HL-60 (cell line): ENCODE measurements around the gene SH2D3A.
"Not testable (repeated sequence)": the region's sequence is repeated elsewhere in the genome, so short reads cannot be mapped to it uniquely, and the experiment has no call there.

ENCODE experiments used
- DNase-seq, 2 experiments: peaks; one replicate each; pipeline ENCODE4 v3.0.0-alpha.2; 2010 to 2020; ENCODE audit warnings: low read depth in 1 of 2, low spot score in 1 of 2
- H3K27ac ChIP-seq: fragments of 250-450 bp; sonication (Bioruptor Pico); replicated peaks from 2 replicates; pipeline ENCODE4 v1.5.1; 2020; ENCODE audit warnings: mild to moderate bottlenecking, moderate library complexity
- H3K27me3 ChIP-seq: fragments of 250-450 bp; sonication (Bioruptor Pico); 2 replicates; pipeline ENCODE4 v1.5.1; 2021; ENCODE audit warnings: mild to moderate bottlenecking, moderate library complexity; ENCODE audit not compliant: insufficient read depth, poor library complexity, severe bottlenecking
- H3K4me3 ChIP-seq: replicated peaks from 2 replicates; pipeline ENCODE4 v1.5.1; 2011; ENCODE audit warnings: mild to moderate bottlenecking, control low read depth, low read length; ENCODE audit not compliant: insufficient read depth
- GABPA ChIP-seq: IDR thresholded peaks from 2 replicates; pipeline ENCODE4 v1.6.1; 2012; ENCODE audit warnings: low read depth
- POLR2AphosphoS5 ChIP-seq: IDR thresholded peaks from 2 replicates; pipeline ENCODE4 v1.6.1; 2012; ENCODE audit warnings: low read depth
- SPI1 ChIP-seq: IDR thresholded peaks from 2 replicates; pipeline ENCODE4 v1.6.1; 2012; ENCODE audit warnings: low read depth, mild to moderate bottlenecking, borderline replicate concordance
- TF ChIP-seq, protein P1 (sequence below): IDR thresholded peaks from 2 replicates; pipeline ENCODE4 v1.6.1; 2012; ENCODE audit warnings: low read depth; ENCODE audit not compliant: insufficient replicate concordance
- TF ChIP-seq, protein P2 (sequence below): IDR thresholded peaks from one replicate; pipeline ENCODE4 v1.5.1; 2011; ENCODE audit warnings: low read length, control low read depth, inconsistent platforms; ENCODE audit not compliant: insufficient read depth

The SH2D3A gene

DNA sequence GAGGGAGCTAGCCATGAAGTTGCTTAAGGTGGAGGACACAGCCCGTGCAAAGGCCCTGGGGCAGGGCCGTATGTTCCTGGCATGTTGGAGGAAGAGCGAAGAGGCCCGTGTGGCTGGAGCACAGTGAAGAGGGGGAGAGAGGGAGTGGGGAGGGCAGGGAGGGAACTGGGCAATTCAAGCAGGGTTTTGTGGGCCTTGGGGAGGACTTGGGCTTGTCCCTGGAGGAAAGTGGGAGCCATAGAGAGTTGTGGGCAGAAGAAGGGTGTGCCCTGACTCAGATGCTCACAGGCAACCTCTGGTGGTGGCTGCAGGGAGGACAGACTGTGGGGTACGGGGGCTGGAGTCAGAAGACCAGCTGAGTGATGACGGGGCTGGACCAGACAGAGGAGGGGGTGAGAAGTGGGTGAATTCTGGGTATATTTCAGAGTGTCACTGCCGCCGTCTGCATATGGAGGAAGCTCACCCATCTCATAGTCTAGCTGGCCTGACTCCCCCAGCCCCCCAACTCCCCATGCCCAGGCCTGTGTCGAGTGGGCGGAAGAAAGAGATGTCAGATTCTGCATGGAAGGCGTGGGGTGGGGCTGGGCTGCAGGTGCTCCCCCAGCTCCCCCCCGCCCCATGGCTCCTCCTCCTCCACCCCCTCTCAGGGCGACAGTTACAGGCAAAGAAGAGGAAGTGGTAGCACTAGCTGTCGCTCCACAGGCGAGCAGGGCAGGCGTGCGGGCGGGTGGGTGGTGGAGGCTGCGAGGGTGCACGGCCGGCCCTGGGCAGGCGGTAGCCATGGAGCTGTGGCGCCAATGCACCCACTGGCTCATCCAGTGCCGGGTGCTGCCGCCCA, 5.0 kb upstream of the SH2D3A start, which contains the start of gene VAV1:
VAV1 (plus strand) TSS at position 681 of the 838 bp plus-strand sequence; CDS start at position 781, 100 bp downstream.
- TF ChIP-seq POLR2AphosphoS5, result peak; percentile 84
- TF ChIP-seq, protein P1, sequence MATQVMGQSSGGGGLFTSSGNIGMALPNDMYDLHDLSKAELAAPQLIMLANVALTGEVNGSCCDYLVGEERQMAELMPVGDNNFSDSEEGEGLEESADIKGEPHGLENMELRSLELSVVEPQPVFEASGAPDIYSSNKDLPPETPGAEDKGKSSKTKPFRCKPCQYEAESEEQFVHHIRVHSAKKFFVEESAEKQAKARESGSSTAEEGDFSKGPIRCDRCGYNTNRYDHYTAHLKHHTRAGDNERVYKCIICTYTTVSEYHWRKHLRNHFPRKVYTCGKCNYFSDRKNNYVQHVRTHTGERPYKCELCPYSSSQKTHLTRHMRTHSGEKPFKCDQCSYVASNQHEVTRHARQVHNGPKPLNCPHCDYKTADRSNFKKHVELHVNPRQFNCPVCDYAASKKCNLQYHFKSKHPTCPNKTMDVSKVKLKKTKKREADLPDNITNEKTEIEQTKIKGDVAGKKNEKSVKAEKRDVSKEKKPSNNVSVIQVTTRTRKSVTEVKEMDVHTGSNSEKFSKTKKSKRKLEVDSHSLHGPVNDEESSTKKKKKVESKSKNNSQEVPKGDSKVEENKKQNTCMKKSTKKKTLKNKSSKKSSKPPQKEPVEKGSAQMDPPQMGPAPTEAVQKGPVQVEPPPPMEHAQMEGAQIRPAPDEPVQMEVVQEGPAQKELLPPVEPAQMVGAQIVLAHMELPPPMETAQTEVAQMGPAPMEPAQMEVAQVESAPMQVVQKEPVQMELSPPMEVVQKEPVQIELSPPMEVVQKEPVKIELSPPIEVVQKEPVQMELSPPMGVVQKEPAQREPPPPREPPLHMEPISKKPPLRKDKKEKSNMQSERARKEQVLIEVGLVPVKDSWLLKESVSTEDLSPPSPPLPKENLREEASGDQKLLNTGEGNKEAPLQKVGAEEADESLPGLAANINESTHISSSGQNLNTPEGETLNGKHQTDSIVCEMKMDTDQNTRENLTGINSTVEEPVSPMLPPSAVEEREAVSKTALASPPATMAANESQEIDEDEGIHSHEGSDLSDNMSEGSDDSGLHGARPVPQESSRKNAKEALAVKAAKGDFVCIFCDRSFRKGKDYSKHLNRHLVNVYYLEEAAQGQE, result no peak
- peak; percentile 97 for TF ChIP-seq SPI1
- TF ChIP-seq GABPA, result no peak
- TF ChIP-seq, protein P2, sequence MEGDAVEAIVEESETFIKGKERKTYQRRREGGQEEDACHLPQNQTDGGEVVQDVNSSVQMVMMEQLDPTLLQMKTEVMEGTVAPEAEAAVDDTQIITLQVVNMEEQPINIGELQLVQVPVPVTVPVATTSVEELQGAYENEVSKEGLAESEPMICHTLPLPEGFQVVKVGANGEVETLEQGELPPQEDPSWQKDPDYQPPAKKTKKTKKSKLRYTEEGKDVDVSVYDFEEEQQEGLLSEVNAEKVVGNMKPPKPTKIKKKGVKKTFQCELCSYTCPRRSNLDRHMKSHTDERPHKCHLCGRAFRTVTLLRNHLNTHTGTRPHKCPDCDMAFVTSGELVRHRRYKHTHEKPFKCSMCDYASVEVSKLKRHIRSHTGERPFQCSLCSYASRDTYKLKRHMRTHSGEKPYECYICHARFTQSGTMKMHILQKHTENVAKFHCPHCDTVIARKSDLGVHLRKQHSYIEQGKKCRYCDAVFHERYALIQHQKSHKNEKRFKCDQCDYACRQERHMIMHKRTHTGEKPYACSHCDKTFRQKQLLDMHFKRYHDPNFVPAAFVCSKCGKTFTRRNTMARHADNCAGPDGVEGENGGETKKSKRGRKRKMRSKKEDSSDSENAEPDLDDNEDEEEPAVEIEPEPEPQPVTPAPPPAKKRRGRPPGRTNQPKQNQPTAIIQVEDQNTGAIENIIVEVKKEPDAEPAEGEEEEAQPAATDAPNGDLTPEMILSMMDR, result peak; percentile 48
- H3K27me3 ChIP-seq, result no peaks in the 10 kb centered on the region
- peak within 1 kb of the TSS; percentile 87 for H3K4me3 ChIP-seq
- peak; percentile 91 to 96 for DNase-seq
- H3K27ac ChIP-seq, result peak within 1 kb of the TSS; percentile 96

DNA sequence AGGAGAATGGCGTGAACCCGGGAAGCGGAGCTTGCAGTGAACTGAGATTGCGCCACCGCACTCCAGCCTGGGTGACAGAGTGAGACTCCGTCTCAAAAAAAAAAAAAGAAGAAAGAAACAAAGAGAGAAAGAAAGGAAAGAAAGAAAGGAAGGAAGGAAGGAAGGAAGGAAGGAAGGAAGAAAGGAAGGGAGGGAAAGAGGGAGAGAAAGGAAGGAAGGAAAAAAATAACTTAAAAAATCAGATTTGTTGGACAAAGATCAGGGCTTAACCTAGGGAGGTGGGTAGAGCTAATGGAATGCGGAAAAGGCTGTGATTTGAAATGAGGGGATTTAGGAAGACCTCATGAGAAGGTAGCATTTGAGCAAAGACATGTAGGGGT, 4.4 kb upstream of the SH2D3A start:
- not testable (repeated sequence) for DNase-seq, H3K4me3 ChIP-seq, H3K27me3 ChIP-seq
- H3K27ac ChIP-seq, result peak overlapping the region; percentile 96

DNA sequence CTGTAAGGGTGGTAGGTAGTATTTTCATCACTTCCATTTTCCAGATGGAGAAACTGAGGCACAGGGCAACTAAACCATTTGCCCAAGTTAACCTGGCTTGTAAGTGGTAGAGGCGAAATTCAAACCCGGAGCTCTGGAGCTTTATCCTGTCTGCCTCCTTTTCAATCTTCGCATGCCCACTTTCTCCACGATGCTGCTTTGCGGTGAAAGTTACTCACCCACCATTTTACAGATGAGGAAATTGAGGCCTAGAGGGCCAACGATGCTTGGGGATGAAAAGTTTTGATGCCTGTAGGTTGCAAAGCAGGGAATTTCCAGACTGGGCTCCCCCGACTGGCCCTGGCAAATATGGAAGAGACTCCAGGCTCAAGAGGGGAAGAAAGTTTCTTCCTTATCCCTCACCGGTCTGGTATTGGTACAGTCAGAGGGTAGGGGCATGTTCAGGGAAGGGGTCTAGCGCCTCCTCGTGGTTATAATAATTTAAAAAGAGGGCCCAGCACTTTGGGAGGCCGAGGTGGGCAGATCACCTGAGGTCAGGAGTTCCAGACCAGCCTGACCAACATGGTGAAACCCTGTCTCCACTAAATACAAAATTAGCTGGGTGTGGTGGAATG, 1.9 kb upstream of the SH2D3A start:
- H3K27ac ChIP-seq, result no peak overlapping the region
- no peaks in the 10 kb centered on the region for H3K27me3 ChIP-seq
- TF ChIP-seq POLR2AphosphoS5 (no peak), SPI1 (no peak), GABPA (no peak)
- TF ChIP-seq, protein P2, result no peak
- TF ChIP-seq, protein P1, result no peak
- H3K4me3 ChIP-seq, result no peak overlapping the region
- peak in 1 of 2 experiments; percentile 18 for DNase-seq

DNA sequence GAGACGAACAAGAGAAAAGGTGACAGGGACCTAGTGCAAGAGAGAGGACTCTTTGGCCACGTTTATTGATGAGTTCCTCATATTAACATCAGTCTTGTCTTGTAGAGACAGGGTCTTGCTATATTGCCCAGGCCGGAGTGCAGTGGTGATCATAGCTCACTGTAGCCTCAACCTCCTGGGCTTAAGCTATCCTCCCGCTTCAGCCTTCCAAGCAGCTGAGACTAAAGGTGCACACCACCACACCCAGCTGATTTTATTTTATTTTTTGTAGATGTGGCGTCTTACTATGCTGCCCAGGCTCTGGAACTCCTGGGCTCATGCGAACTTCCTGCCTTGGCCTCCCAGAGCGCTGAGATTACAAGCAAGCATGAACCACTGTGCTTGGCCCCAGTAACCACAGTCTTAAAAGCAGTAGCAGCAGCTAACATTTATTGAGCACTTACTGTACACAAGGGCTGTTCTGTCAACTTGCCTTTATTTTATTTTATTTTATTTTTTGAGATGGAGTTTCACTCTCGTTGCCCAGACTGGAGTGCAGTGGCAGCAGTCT, 1.1 kb upstream of the SH2D3A start:
- TF ChIP-seq, protein P2, result no peak
- TF ChIP-seq, protein P1, result no peak
- TF ChIP-seq POLR2AphosphoS5 (no peak), GABPA (no peak), SPI1 (no peak)
- DNase-seq, result no peak
- H3K4me3 ChIP-seq, result peak overlapping the region; percentile 56
- H3K27ac ChIP-seq, result no peak overlapping the region
- no peaks in the 10 kb centered on the region for H3K27me3 ChIP-seq
